CD14-positive monocyte (primary cell): Measurements from ENCODE around the gene BLOC1S2. TPM values are rescaled to one million over a fixed set of nuclear protein-coding genes. Genes with fewer than 3 reads are reported as not detected.

Source experiments
- DNase-seq, 3 donors: peaks; one replicate each; pipeline ENCODE4 v3.0.0-alpha.2; 2011 to 2022
- H2AFZ ChIP-seq: 2 replicates; pipeline ENCODE4 v1.6.0; 2012; ENCODE audit warnings: mild to moderate bottlenecking, low read depth, low read length, inconsistent platforms; ENCODE audit not compliant: insufficient read depth, poor library complexity, severe bottlenecking
- H3K27ac ChIP-seq, 2 donors: 1 replicate in 1 of 2; 2 replicates in 1 of 2; pipeline ENCODE4 v1.5.1; 2012 to 2013; ENCODE audit warnings: low read length in 2 of 2, control low read depth in 1 of 2, inconsistent platforms in 1 of 2, low read depth in 1 of 2, mild to moderate bottlenecking in 1 of 2
- H3K27me3 ChIP-seq, 2 donors: one replicate each; pipeline versions ENCODE4 v1.6.0 to v1.6.1; 2011 to 2013; ENCODE audit warnings: low read length in 2 of 2; ENCODE audit not compliant: control insufficient read depth in 2 of 2, insufficient read depth in 2 of 2
- H3K36me3 ChIP-seq, 2 donors: replicated peaks in 1 of 2; 1 replicate in 1 of 2; 2 replicates in 1 of 2; pipeline versions ENCODE4 v1.5.1 to v1.6.1; 2012 to 2013; ENCODE audit warnings: low read length in 2 of 2, control low read depth in 1 of 2, inconsistent platforms in 1 of 2, mild to moderate bottlenecking in 1 of 2; ENCODE audit not compliant: insufficient read depth in 2 of 2, control insufficient read depth in 1 of 2
- H3K4me1 ChIP-seq, 2 donors: 1 replicate in 1 of 2; 2 replicates in 1 of 2; pipeline versions ENCODE4 v1.5.1 to v1.6.1; 2012 to 2013; ENCODE audit warnings: low read length in 2 of 2, control low read depth in 1 of 2, inconsistent platforms in 1 of 2, mild to moderate bottlenecking in 1 of 2, moderate library complexity in 1 of 2; ENCODE audit not compliant: insufficient read depth in 2 of 2, control insufficient read depth in 1 of 2
- H3K4me2 ChIP-seq: replicated peaks from 2 replicates; pipeline ENCODE3; 2012; ENCODE audit warnings: low read length, moderate library complexity, mild to moderate bottlenecking; ENCODE audit not compliant: poor library complexity, severe bottlenecking; ENCODE audit errors: extremely low read depth
- H3K4me3 ChIP-seq, 3 experiments: fragments of 200-600 bp in 1 of 3; sonication (generic) in 1 of 3; replicated peaks in 1 of 3; 1 replicate in 2 of 3; 2 replicates in 1 of 3; pipeline ENCODE4 v1.5.1; 2011 to 2013; ENCODE audit warnings: low read length in 3 of 3, mild to moderate bottlenecking in 3 of 3, control low read depth in 2 of 3, low read depth in 2 of 3, inconsistent platforms in 1 of 3, moderate library complexity in 1 of 3
- H3K79me2 ChIP-seq: 2 replicates; pipeline ENCODE4 v1.6.0; 2012; ENCODE audit warnings: mild to moderate bottlenecking, control low read depth, inconsistent platforms, low read length, moderate library complexity; ENCODE audit not compliant: insufficient read depth
- H3K9ac ChIP-seq: 2 replicates; pipeline ENCODE4 v1.6.0; 2017; ENCODE audit warnings: low read length, mild to moderate bottlenecking; ENCODE audit not compliant: insufficient read depth, poor library complexity, severe bottlenecking
- H3K9me3 ChIP-seq, 2 donors: replicated peaks in 1 of 2; 1 replicate in 1 of 2; 2 replicates in 1 of 2; pipeline versions ENCODE4 v1.5.1 to v1.6.1; 2012 to 2013; ENCODE audit warnings: low read length in 2 of 2, control low read depth in 1 of 2; ENCODE audit not compliant: control insufficient read depth in 1 of 2, insufficient read depth in 1 of 2
- H4K20me1 ChIP-seq: 2 replicates; pipeline ENCODE4 v1.6.0; 2012; ENCODE audit warnings: mild to moderate bottlenecking, low read length, control low read depth, moderate library complexity; ENCODE audit not compliant: insufficient read depth
- H3K27ac Mint-ChIP-seq, 7 donors: one replicate each; pipeline ENCODE4 v1.8.0; 2020; ENCODE audit warnings: mild to moderate bottlenecking in 7 of 7, mixed read lengths in 7 of 7, moderate library complexity in 6 of 7, inconsistent platforms in 2 of 7
- H3K27me3 Mint-ChIP-seq, 3 donors: one replicate each; pipeline ENCODE4 v1.8.0; 2021 to 2022; ENCODE audit warnings: low read depth in 3 of 3, mild to moderate bottlenecking in 3 of 3, mixed read lengths in 3 of 3, moderate library complexity in 3 of 3, inconsistent platforms in 1 of 3
- H3K36me3 Mint-ChIP-seq, 2 donors: one replicate each; pipeline ENCODE4 v1.8.0; 2020; ENCODE audit warnings: mixed read lengths in 2 of 2, inconsistent platforms in 1 of 2, mild to moderate bottlenecking in 1 of 2
- H3K4me1 Mint-ChIP-seq: one replicate; pipeline ENCODE4 v1.8.0; 2020; ENCODE audit warnings: mild to moderate bottlenecking, mixed read lengths
- H3K4me3 Mint-ChIP-seq, 2 donors: one replicate each; pipeline ENCODE4 v1.8.0; 2020; ENCODE audit warnings: mild to moderate bottlenecking in 2 of 2, mixed read lengths in 2 of 2, moderate library complexity in 1 of 2
- H3K9me3 Mint-ChIP-seq, 7 donors: one replicate each; pipeline ENCODE4 v1.8.0; 2020 to 2022; ENCODE audit warnings: mixed read lengths in 7 of 7, mild to moderate bottlenecking in 6 of 7, moderate library complexity in 6 of 7, inconsistent platforms in 2 of 7
- WGBS: methylation state at CpG from one replicate; pipeline ENCODE4 v1.1.5; 2013; ENCODE audit warnings: missing lambda C conversion rate; ENCODE audit not compliant: insufficient coverage; 5-methylcytosine and 5-hydroxymethylcytosine counted together
- intact Hi-C, 2 donors: fragments of 100-400 bp; cut with micrococcal nuclease; formaldehyde crosslinking; loops; one replicate each; pipeline versions ENCODE4 v1.15.0 to v1.15.1; 2023
- polyA plus RNA-seq, 3 donors: library from polyadenylated mRNA; depleted of rRNA in 1 of 3; unstranded in 2 of 3; stranded (reverse) in 1 of 3; fragments of 300-500 nt in 2 of 3; fragments of >200 nt in 1 of 3; fragmentation: Illumina TruSeq in 2 of 3; gene quantifications; 1 replicate in 2 of 3; 2 replicates in 1 of 3; pipeline ENCODE4 v1.2.3, GENCODE V29; 2012 to 2021
- TF ChIP-seq, protein P1 (sequence below): fragments of 200-600 bp; IDR thresholded peaks from one replicate; pipeline ENCODE4 v1.8.0; 2022; ENCODE audit warnings: antibody characterized with exemption, mild to moderate bottlenecking

The BLOC1S2 gene
- polyA plus RNA-seq, 3 donors: 37.9 to 142 (median 111) TPM

DNA sequence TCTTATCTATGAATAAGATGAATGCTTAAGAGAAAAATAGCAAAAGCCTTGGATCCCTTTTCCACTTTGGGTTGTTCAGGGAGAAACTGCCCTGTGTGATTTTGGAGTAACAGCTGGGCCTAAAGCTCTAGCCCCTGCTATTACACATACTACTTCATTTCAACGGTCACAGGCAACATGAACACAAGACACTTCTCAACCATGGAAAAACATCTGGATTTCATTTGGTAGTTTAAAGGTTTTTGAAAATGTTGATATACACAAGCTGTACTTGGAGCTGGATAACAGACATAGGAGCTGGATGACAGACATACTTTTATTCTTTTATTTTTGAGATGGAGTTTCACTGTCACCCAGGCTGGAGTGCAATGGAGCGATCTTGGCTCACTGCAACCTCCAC is 54.4 kb downstream of the BLOC1S2 start:
- no peak overlapping the region for H3K4me2 ChIP-seq
- intact Hi-C loops: no loop called here
- H3K4me1 Mint-ChIP-seq: peaks cover 21% of the 10 kb centered on the region
- peaks cover 23% of the 10 kb centered on the region for H3K79me2 ChIP-seq
- peaks cover 8% of the 10 kb centered on the region for H4K20me1 ChIP-seq
- H3K27ac Mint-ChIP-seq: peak overlapping the region in 1 of 7 donors; percentile 41
- no peaks in the 10 kb centered on the region for H3K27me3 ChIP-seq
- DNase-seq: no peak
- H3K9me3 Mint-ChIP-seq: no peaks in the 10 kb centered on the region
- no peaks in the 10 kb centered on the region for H3K27me3 Mint-ChIP-seq
- peaks cover 49 to 62% of the 10 kb centered on the region in 2 donors for H3K36me3 ChIP-seq
- H3K9ac ChIP-seq: no peak overlapping the region
- no peaks in the 10 kb centered on the region for H3K9me3 ChIP-seq
- peaks cover 48 to 58% of the 10 kb centered on the region in 2 donors for H3K36me3 Mint-ChIP-seq
- no peak overlapping the region for H3K4me3 ChIP-seq
- H3K4me3 Mint-ChIP-seq: no peak overlapping the region
- TF ChIP-seq, protein P1, sequence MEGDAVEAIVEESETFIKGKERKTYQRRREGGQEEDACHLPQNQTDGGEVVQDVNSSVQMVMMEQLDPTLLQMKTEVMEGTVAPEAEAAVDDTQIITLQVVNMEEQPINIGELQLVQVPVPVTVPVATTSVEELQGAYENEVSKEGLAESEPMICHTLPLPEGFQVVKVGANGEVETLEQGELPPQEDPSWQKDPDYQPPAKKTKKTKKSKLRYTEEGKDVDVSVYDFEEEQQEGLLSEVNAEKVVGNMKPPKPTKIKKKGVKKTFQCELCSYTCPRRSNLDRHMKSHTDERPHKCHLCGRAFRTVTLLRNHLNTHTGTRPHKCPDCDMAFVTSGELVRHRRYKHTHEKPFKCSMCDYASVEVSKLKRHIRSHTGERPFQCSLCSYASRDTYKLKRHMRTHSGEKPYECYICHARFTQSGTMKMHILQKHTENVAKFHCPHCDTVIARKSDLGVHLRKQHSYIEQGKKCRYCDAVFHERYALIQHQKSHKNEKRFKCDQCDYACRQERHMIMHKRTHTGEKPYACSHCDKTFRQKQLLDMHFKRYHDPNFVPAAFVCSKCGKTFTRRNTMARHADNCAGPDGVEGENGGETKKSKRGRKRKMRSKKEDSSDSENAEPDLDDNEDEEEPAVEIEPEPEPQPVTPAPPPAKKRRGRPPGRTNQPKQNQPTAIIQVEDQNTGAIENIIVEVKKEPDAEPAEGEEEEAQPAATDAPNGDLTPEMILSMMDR: no peak
- H2AFZ ChIP-seq: no peak overlapping the region
- H3K27ac ChIP-seq: no peak overlapping the region
- peaks cover 11 to 18% of the 10 kb centered on the region in 2 donors for H3K4me1 ChIP-seq
- no CpG with 5 or more reads among the region's 2 CpGs for WGBS

DNA sequence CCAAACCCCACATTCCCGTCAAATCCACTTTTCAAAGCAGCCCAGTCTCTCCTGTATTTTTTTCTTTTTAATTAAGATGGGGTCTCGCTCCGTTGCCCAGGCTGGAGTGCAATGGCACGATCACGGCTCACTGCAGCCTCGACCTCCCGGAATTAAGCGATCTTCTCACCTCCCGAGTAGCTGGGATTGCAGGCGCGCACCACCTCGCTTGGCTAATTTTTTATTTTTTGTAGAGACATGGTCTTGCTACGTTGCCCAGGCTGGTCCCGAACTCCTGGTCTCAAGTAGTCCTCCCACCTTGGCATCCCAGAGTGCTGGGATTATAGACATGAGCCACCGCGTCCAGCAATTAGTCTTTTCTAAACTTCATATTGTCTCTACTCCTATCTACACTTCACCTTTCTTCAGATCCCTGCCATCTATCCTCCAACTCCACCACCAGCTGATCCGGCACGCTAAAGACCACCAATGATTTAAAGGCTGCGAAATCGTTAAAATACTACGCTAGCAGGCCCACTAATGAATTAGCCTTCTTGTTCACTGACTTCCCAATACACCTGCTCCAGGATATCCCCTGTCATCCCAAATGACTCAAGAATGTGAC is 56.6 kb downstream of the BLOC1S2 start:
- peaks cover 40 to 59% of the 10 kb centered on the region in 2 donors for H3K36me3 ChIP-seq
- Mint-ChIP-seq H3K27me3 (no peaks in the 10 kb centered on the region), H3K4me1 (peaks cover 25% of the 10 kb centered on the region), H3K4me3 (peak overlapping the region; percentile 89 to 99), H3K27ac (peak overlapping the region; percentile 84 to 95 (median 92)), H3K9me3 (no peaks in the 10 kb centered on the region), H3K36me3 (peaks cover 36 to 46% of the 10 kb centered on the region in 2 donors)
- 75% methylated on average over 16 of the region's 21 CpGs for WGBS
- peak overlapping the region; percentile 79 for H3K4me2 ChIP-seq
- intact Hi-C loops: loop anchor here in 1 of 2 donors (5.0 kb wide), 1 partner anchor 43 kb away; the partner anchor contains the start of gene ERLIN1
- peak overlapping the region; percentile 85 to 99 (median 89) for H3K4me3 ChIP-seq
- H3K4me1 ChIP-seq: peaks cover 11 to 18% of the 10 kb centered on the region in 2 donors
- no peaks in the 10 kb centered on the region for H3K9me3 ChIP-seq
- no peak for DNase-seq
- peak overlapping the region; percentile 31 to 91 for H3K27ac ChIP-seq
- peak overlapping the region; percentile 93 for H3K9ac ChIP-seq
- no peaks in the 10 kb centered on the region for H3K27me3 ChIP-seq
- peaks cover 16% of the 10 kb centered on the region for H4K20me1 ChIP-seq
- H2AFZ ChIP-seq: peak overlapping the region; percentile 92
- TF ChIP-seq, protein P1: no peak
- H3K79me2 ChIP-seq: peaks cover 39% of the 10 kb centered on the region
